HepG2 (cell line): Measurements from ENCODE around the gene PYCR2. TPM values are rescaled to one million over a fixed set of nuclear protein-coding genes. Genes with fewer than 3 reads are reported as not detected.

Source experiments
- ATAC-seq: fragments of 200-7000 bp; cut with Tn5 transposase; 3 replicates; pipeline ENCODE4 v1.9.1; 2020; ENCODE audit warnings: mild to moderate bottlenecking, moderate library complexity
- BruUV-seq: library from RNA; stranded (reverse); fragments of 400-500 nt; replicated peaks from 2 replicates; lab custom pipeline; 2021; lab: Mats Ljungman, UMichigan
- CTCF ChIA-PET: fragments of 300-600 bp; formaldehyde crosslinking; extraction: SDS; loops from one replicate; lab custom pipeline; 2021; ENCODE audit warnings: low total read pairs, inconsistent platforms, low intra/inter-chr PET ratio; lab: Yijun Ruan, JAX
- POLR2A ChIA-PET: fragments of 350-600 bp; sonication (Branson Sonifier 250); formaldehyde crosslinking; loops from one replicate; lab custom pipeline; 2020; ENCODE audit warnings: antibody characterized with exemption, inconsistent platforms; lab: Yijun Ruan, JAX
- DNase-seq: peaks from one replicate; pipeline ENCODE4 v3.0.0-alpha.2; 2015; ENCODE audit warnings: low spot score
- FAIRE-seq: peaks from 3 replicates; lab custom pipeline; 2011; peaks lifted over from hg19 to GRCh38; lab: Jason Lieb, UNC
- H2AFZ ChIP-seq: one replicate; pipeline ENCODE4 v1.6.1; 2011; ENCODE audit warnings: low read length, inconsistent platforms
- H3K27ac ChIP-seq: fragments of 300-600 bp; 3 replicates; pipeline ENCODE4 v1.8.0; 2011; ENCODE audit warnings: mixed run types, mild to moderate bottlenecking, mixed read lengths, low read length, inconsistent platforms; ENCODE audit not compliant: insufficient read depth; ENCODE audit errors: extremely low read length
- H3K27me3 ChIP-seq, 2 experiments: fragments of 200-600 bp in 1 of 2; 2 replicates in 1 of 2; 3 replicates in 1 of 2; pipeline versions ENCODE4 v1.6.0 to v1.8.0; 2011; ENCODE audit warnings: low read length in 2 of 2, mild to moderate bottlenecking in 2 of 2, moderate library complexity in 2 of 2, inconsistent platforms in 1 of 2; ENCODE audit not compliant: insufficient read depth in 2 of 2, control insufficient read depth in 1 of 2
- H3K36me3 ChIP-seq, 2 experiments: fragments of 200-600 bp in 1 of 2; replicated peaks in 1 of 2; 2 replicates in 1 of 2; 3 replicates in 1 of 2; pipeline versions ENCODE4 v1.5.1 to v1.8.0; 2011; ENCODE audit warnings: low read length in 2 of 2, inconsistent platforms in 1 of 2; ENCODE audit not compliant: insufficient read depth in 2 of 2, control insufficient read depth in 1 of 2
- H3K4me1 ChIP-seq: 2 replicates; pipeline ENCODE4 v1.5.1; 2012; ENCODE audit warnings: low read length, inconsistent platforms; ENCODE audit not compliant: insufficient read depth
- H3K4me2 ChIP-seq: 2 replicates; pipeline ENCODE4 v1.6.0; 2011; ENCODE audit warnings: low read depth, low read length, inconsistent platforms
- H3K4me3 ChIP-seq, 3 experiments: fragments of 200-600 bp in 1 of 3; sonication (generic), shearing (Covaris generic) in 1 of 3; replicated peaks in 1 of 3; 2 replicates each; pipeline ENCODE4 v1.5.1; 2011 to 2016; ENCODE audit warnings: low read length in 3 of 3, inconsistent platforms in 2 of 3, low read depth in 2 of 3, mild to moderate bottlenecking in 2 of 3, control low read depth in 1 of 3, mixed read lengths in 1 of 3; ENCODE audit not compliant: insufficient read depth in 1 of 3
- H3K79me2 ChIP-seq: one replicate; pipeline ENCODE4 v1.6.1; 2011; ENCODE audit warnings: low read length, inconsistent platforms; ENCODE audit not compliant: insufficient read depth
- H3K9ac ChIP-seq: 2 replicates; pipeline ENCODE4 v1.6.0; 2011; ENCODE audit warnings: mild to moderate bottlenecking, low read depth, low read length, inconsistent platforms; ENCODE audit not compliant: insufficient read depth
- H3K9me3 ChIP-seq: 2 replicates; pipeline ENCODE4 v1.5.1; 2012; ENCODE audit warnings: mild to moderate bottlenecking, low read length
- H4K20me1 ChIP-seq: 2 replicates; pipeline ENCODE4 v1.6.0; 2011; ENCODE audit warnings: inconsistent platforms, mild to moderate bottlenecking, low read length, moderate library complexity; ENCODE audit not compliant: insufficient read depth
- ARNTL ChIP-seq: sonication (generic); formaldehyde crosslinking; IDR thresholded peaks from 2 replicates; pipeline ENCODE4 v1.4.0; 2020; ENCODE audit warnings: mild to moderate bottlenecking, missing genetic modification reagents
- CHD4 ChIP-seq: fragments of 200-600 bp; sonication (generic); IDR thresholded peaks from 2 replicates; pipeline ENCODE4 v1.7.0; 2017; ENCODE audit warnings: mild to moderate bottlenecking, low read length, borderline replicate concordance
- CREM ChIP-seq, 2 experiments: sonication (generic) in 1 of 2; formaldehyde crosslinking in 1 of 2; IDR thresholded peaks; 2 replicates each; pipeline versions ENCODE4 v1.4.0 to v1.6.1; 2016 to 2020; ENCODE audit warnings: antibody characterized with exemption in 1 of 2, mild to moderate bottlenecking in 1 of 2, missing genetic modification reagents in 1 of 2
- DNMT3B ChIP-seq: conservative IDR thresholded peaks from 2 replicates; pipeline ENCODE4 v1.6.1; 2016; ENCODE audit warnings: missing biosample characterization, control low read depth
- IKZF1 ChIP-seq: fragments of 450-650 bp; IDR thresholded peaks from 2 replicates; pipeline ENCODE4 v1.7.1; 2016
- IRF1 ChIP-seq: sonication (generic); formaldehyde crosslinking; IDR thresholded peaks from 2 replicates; pipeline ENCODE4 v1.4.0; 2020; ENCODE audit warnings: low read depth, mild to moderate bottlenecking, missing genetic modification reagents
- KDM6A ChIP-seq: IDR thresholded peaks from 2 replicates; pipeline ENCODE4 v1.6.1; 2016; ENCODE audit warnings: low read depth
- PRMT3 ChIP-seq: sonication (generic); formaldehyde crosslinking; IDR thresholded peaks from 2 replicates; pipeline ENCODE4 v1.8.1; 2022; ENCODE audit warnings: low read depth, mild to moderate bottlenecking, moderate library complexity, missing genetic modification reagents, borderline replicate concordance
- REXO4 ChIP-seq: sonication (generic); formaldehyde crosslinking; IDR thresholded peaks from 2 replicates; pipeline ENCODE4 v1.8.0; 2022; ENCODE audit warnings: missing genetic modification reagents, mild to moderate bottlenecking, borderline replicate concordance
- SP1 ChIP-seq, 2 experiments: fragments of 450-650 bp in 1 of 2; sonication (generic) in 1 of 2; formaldehyde crosslinking in 1 of 2; IDR thresholded peaks; 2 replicates each; pipeline versions ENCODE4 v1.4.0 to v1.6.1; 2016 to 2020; ENCODE audit warnings: missing genetic modification reagents in 1 of 2
- ZNF10 ChIP-seq: sonication (generic); formaldehyde crosslinking; IDR thresholded peaks from 2 replicates; pipeline ENCODE4 v1.4.0; 2020; ENCODE audit warnings: mild to moderate bottlenecking, low read depth, missing genetic modification reagents, borderline replicate concordance
- ZNF101 ChIP-seq: sonication (generic); formaldehyde crosslinking; IDR thresholded peaks from 2 replicates; pipeline ENCODE4 v1.4.0; 2020; ENCODE audit warnings: mild to moderate bottlenecking, low read depth, missing genetic modification reagents, borderline replicate concordance
- ZUFSP ChIP-seq: sonication (generic); formaldehyde crosslinking; IDR thresholded peaks from 2 replicates; pipeline ENCODE4 v1.9.0; 2021; ENCODE audit warnings: missing genetic modification reagents, mild to moderate bottlenecking, borderline replicate concordance
- WGBS: methylation state at CpG from one replicate; pipeline ENCODE4 v1.1.6; 2017; ENCODE audit warnings: low lambda C conversion rate; 5-methylcytosine and 5-hydroxymethylcytosine counted together
- in situ Hi-C: cut with HindIII; loops from 2 replicates; pipeline ENCODE4 v1.10.0; 2017; ENCODE audit warnings: low pct_unique_long_range_greater_than_20kb; ENCODE audit not compliant: extremely low pct_ligation_motif_present
- intact Hi-C: fragments of 100-400 bp; cut with micrococcal nuclease; formaldehyde crosslinking; loops from one replicate; pipeline ENCODE4 v1.10.0; 2022; ENCODE audit not compliant: unreplicated experiment
- polyA plus RNA-seq, 8 experiments: library from polyadenylated mRNA; depleted of rRNA in 3 of 8; stranded (reverse) in 7 of 8; unstranded in 1 of 8; fragments of >200 nt; fragmentation: Illumina TruSeq in 4 of 8; extraction: Trizol in 4 of 8; gene quantifications; 2 replicates each; pipeline versions ENCODE4 v1.2.1 to v1.2.3, GENCODE V29; 2011 to 2016; ENCODE audit warnings: low read depth in 4 of 8, missing spikeins in 1 of 8, mixed read lengths in 1 of 8; ENCODE audit not compliant: insufficient read depth in 1 of 8
- total RNA-seq, 5 experiments: library from RNA; depleted of rRNA; stranded (reverse); fragments of >200 nt; fragmentation: Illumina TruSeq; extraction: Trizol; gene quantifications; 2 replicates each; pipeline ENCODE4 v1.2.3, GENCODE V29; 2016; ENCODE audit warnings: low read depth in 1 of 5

The PYCR2 gene
- total and polyA plus RNA-seq, 2 of the 13 experiments (the other 11 are each of a cell fraction or from before 2014, with no cell fraction given), result 47.2 to 47.8 TPM

- Histone ChIP-seq H3K9ac (no peak overlapping the region), H3K27ac (no peak overlapping the region), H3K4me3 (no peak overlapping the region), H3K27me3 (no peaks in the 10 kb centered on the region; a peak in 1 of 5 replicates), H3K9me3 (no peaks in the 10 kb centered on the region), H2AFZ (no peak overlapping the region), H3K36me3 (peaks cover 7 to 38% of the 10 kb centered on the region in 2 experiments; a peak in 4 of 5 replicates), H3K79me2 (peaks cover 16% of the 10 kb centered on the region), H3K4me1 (peaks cover 20% of the 10 kb centered on the region), H3K4me2 (no peak overlapping the region), H4K20me1 (no peaks in the 10 kb centered on the region)
- in situ Hi-C loops, result no loop called here
- CTCF ChIA-PET, result no interaction called here
- WGBS, result 91% methylated on average over 5 of the region's 5 CpGs
- intact Hi-C loops, result loop anchor here (5.0 to 10.0 kb wide), 3 partner anchors 38 to 143 kb away; partner anchors contain the start of genes SRP9 and TMEM63A
- DNase-seq (no peak), FAIRE-seq (no peak), ATAC-seq (no peak)
- POLR2A ChIA-PET, result interaction anchor here (1.4 to 1.7 kb wide), 2 partner anchors 37 to 462 kb away, joined by 3 read pairs; no protein-coding TSS in a partner anchor
- no TSS peak for BruUV-seq
- no peak for TF ChIP-seq ZNF10 (CRISPR knock-in tag)
- TF ChIP-seq ZNF101 (CRISPR knock-in tag), result no peak
- no peak for TF ChIP-seq CREM (IDR thresholded peaks at IDR 0.05)
- TF ChIP-seq CREM (CRISPR knock-in tag; IDR thresholded peaks at IDR 0.05), result no peak
- TF ChIP-seq IKZF1, result no peak
- no peak for TF ChIP-seq ZUFSP (CRISPR knock-in tag)
- no peak for TF ChIP-seq CHD4
Observed at GRCh38 chr1:225919906-225920305, 4.1 kb downstream of the PYCR2 start.

DNA sequence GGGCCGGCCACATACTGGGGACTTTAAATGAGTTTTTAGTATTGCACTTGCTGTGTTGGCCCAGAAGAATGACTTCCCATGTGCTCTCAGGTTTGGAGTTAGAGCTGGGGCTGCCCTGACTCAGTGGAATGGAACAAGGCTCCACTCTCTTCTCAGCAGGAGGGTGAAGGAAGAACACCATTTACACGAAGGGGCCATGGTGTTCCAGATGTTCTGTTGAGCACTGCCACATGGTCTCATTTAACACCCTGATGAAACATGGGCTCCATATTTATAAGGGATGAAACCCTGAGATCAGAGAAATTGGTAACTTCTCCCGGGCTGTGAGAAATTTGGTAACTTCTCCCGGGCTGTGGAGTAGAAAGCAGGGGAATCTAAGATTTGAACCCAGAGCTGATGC is 5.8 kb downstream of the PYCR2 start:
- intact Hi-C loops, result no loop called here
- no peak for FAIRE-seq
- H3K9me3 ChIP-seq, result no peaks in the 10 kb centered on the region
- no peaks in the 10 kb centered on the region; a peak in 1 of 5 replicates for H3K27me3 ChIP-seq
- no TSS peak for BruUV-seq
- H4K20me1 ChIP-seq, result no peaks in the 10 kb centered on the region
- CTCF ChIA-PET, result no interaction called here
- H3K27ac ChIP-seq, result no peak overlapping the region
- no peak overlapping the region for H3K4me3 ChIP-seq
- H3K4me1 ChIP-seq, result peaks cover 14% of the 10 kb centered on the region
- H3K9ac ChIP-seq, result no peak overlapping the region
- no peak for ATAC-seq
- in situ Hi-C loops, result no loop called here
- peaks cover 11% of the 10 kb centered on the region for H3K79me2 ChIP-seq
- H2AFZ ChIP-seq, result no peak overlapping the region
- DNase-seq, result no peak
- 93% methylated on average over 4 of the region's 4 CpGs for whole genome bisulfite sequencing
- H3K36me3 ChIP-seq, result peaks cover 7 to 38% of the 10 kb centered on the region in 2 experiments; a peak in 4 of 5 replicates
- H3K4me2 ChIP-seq, result no peak overlapping the region
- POLR2A ChIA-PET, result no interaction called here
- no peak for TF ChIP-seq SP1 (IDR thresholded peaks at IDR 0.05)
- no peak for TF ChIP-seq SP1 (CRISPR knock-in tag; IDR thresholded peaks at IDR 0.05)
- no peak for TF ChIP-seq DNMT3B
- TF ChIP-seq REXO4, result no peak
- TF ChIP-seq KDM6A (CRISPR knock-in tag), result no peak
- TF ChIP-seq IRF1, result no peak
- no peak for TF ChIP-seq ARNTL
- TF ChIP-seq PRMT3 (CRISPR knock-in tag), result no peak
